WTC11 (cell line): ENCODE measurements around the gene NKD1. TPM values are rescaled to one million over a fixed set of nuclear protein-coding genes. Genes with fewer than 3 reads are reported as not detected.

Experiments
- ATAC-seq: fragments of 200-7000 bp; cut with Tn5 transposase; 2 replicates; pipeline ENCODE4 v1.10.0; 2021; ENCODE audit warnings: mild to moderate bottlenecking, moderate library complexity
- CTCF ChIA-PET: fragments of 300-600 bp; sonication (Branson Sonifier 250); formaldehyde crosslinking; loops from one replicate; lab custom pipeline; 2021; ENCODE audit warnings: antibody characterized with exemption; lab: Charles Lee
- POLR2A ChIA-PET: fragments of 350-600 bp; sonication (Branson Sonifier 250); formaldehyde crosslinking; loops from one replicate; lab custom pipeline; 2021; ENCODE audit warnings: antibody characterized with exemption; lab: Charles Lee
- DNase-seq: peaks from one replicate; pipeline ENCODE4 v3.0.0; 2021; ENCODE audit warnings: low spot score
- H3K27ac Mint-ChIP-seq: 2 replicates; pipeline ENCODE4 v1.8.0; 2021; ENCODE audit warnings: mixed read lengths
- H3K27me3 Mint-ChIP-seq: 2 replicates; pipeline ENCODE4 v1.8.0; 2021; ENCODE audit warnings: low read depth, mild to moderate bottlenecking, moderate library complexity, mixed read lengths
- H3K36me3 Mint-ChIP-seq: 2 replicates; pipeline ENCODE4 v1.8.0; 2021; ENCODE audit warnings: mixed read lengths
- H3K4me1 Mint-ChIP-seq: 2 replicates; pipeline ENCODE4 v1.8.0; 2022; ENCODE audit warnings: mixed read lengths
- H3K4me3 Mint-ChIP-seq: 2 replicates; pipeline ENCODE4 v1.8.0; 2021; ENCODE audit warnings: mild to moderate bottlenecking, moderate library complexity, mixed read lengths
- H3K9me3 Mint-ChIP-seq: 2 replicates; pipeline ENCODE4 v1.8.0; 2021; ENCODE audit warnings: mixed read lengths
- CREB1 ChIP-seq: sonication (generic); formaldehyde crosslinking; IDR thresholded peaks from 2 replicates; pipeline ENCODE4 v1.8.0; 2023; ENCODE audit warnings: mild to moderate bottlenecking, missing genetic modification reagents
- ELF4 ChIP-seq: sonication (generic); formaldehyde crosslinking; IDR thresholded peaks from 2 replicates; pipeline ENCODE4 v1.8.1; 2022; ENCODE audit warnings: low read depth, mild to moderate bottlenecking, moderate library complexity, missing genetic modification reagents
- GABPB1 ChIP-seq: sonication (generic); formaldehyde crosslinking; IDR thresholded peaks from 2 replicates; pipeline ENCODE4 v1.8.1; 2023; ENCODE audit warnings: mild to moderate bottlenecking, missing genetic modification reagents
- NFE2L1 ChIP-seq: sonication (generic); formaldehyde crosslinking; IDR thresholded peaks from 2 replicates; pipeline ENCODE4 v1.8.1; 2023; ENCODE audit warnings: missing genetic modification reagents
- RELA ChIP-seq: sonication (generic); formaldehyde crosslinking; IDR thresholded peaks from 2 replicates; pipeline ENCODE4 v1.8.1; 2022; ENCODE audit warnings: missing genetic modification reagents, mild to moderate bottlenecking, borderline replicate concordance
- SOX15 ChIP-seq: fragments of 250-450 bp; sonication (Bioruptor Pico); IDR thresholded peaks from 2 replicates; pipeline ENCODE4 v1.9.0; 2021; ENCODE audit warnings: mild to moderate bottlenecking
- TEAD1 ChIP-seq: sonication (generic); formaldehyde crosslinking; IDR thresholded peaks from 2 replicates; pipeline ENCODE4 v1.8.0; 2022; ENCODE audit warnings: mild to moderate bottlenecking, missing genetic modification reagents
- TEAD4 ChIP-seq: sonication (generic); formaldehyde crosslinking; IDR thresholded peaks from 2 replicates; pipeline ENCODE4 v1.8.0; 2022; ENCODE audit warnings: mild to moderate bottlenecking, missing genetic modification reagents
- ZNF263 ChIP-seq: sonication (generic); formaldehyde crosslinking; IDR thresholded peaks from 2 replicates; pipeline ENCODE4 v1.8.1; 2022; ENCODE audit warnings: low read depth, mild to moderate bottlenecking, moderate library complexity, missing genetic modification reagents
- ZNF671 ChIP-seq: fragments of 250-450 bp; sonication (Bioruptor Pico); IDR thresholded peaks from 2 replicates; pipeline ENCODE4 v1.8.0; 2021; ENCODE audit warnings: mild to moderate bottlenecking
- total RNA-seq: library from RNA; stranded (reverse); gene quantifications from 3 replicates; pipeline ENCODE4 v1.2.3, GENCODE V29; 2021
- TF ChIP-seq, protein P1 (sequence below): sonication (generic); formaldehyde crosslinking; IDR thresholded peaks from 2 replicates; pipeline ENCODE4 v1.8.1; 2023; ENCODE audit warnings: mild to moderate bottlenecking, missing genetic modification reagents, borderline replicate concordance
- TF ChIP-seq, protein P2 (sequence below): fragments of 250-450 bp; sonication (Bioruptor Pico); IDR thresholded peaks from 2 replicates; pipeline ENCODE4 v1.9.0; 2021; ENCODE audit warnings: mild to moderate bottlenecking, borderline replicate concordance
- TF ChIP-seq, protein P3 (sequence below): sonication (generic); formaldehyde crosslinking; IDR thresholded peaks from 2 replicates; pipeline ENCODE4 v1.8.1; 2022; ENCODE audit warnings: low read depth, missing genetic modification reagents, borderline replicate concordance
- TF ChIP-seq, protein P4 (sequence below): fragments of 250-450 bp; sonication (Bioruptor Pico); conservative IDR thresholded peaks from 2 replicates; pipeline ENCODE4 v1.9.0; 2021; ENCODE audit warnings: mild to moderate bottlenecking
- TF ChIP-seq, protein P5 (sequence below): fragments of 250-450 bp; sonication (Bioruptor Pico); IDR thresholded peaks from 2 replicates; pipeline ENCODE4 v1.9.0; 2021; ENCODE audit warnings: moderate library complexity, mild to moderate bottlenecking, inconsistent platforms, borderline replicate concordance
- TF ChIP-seq, protein P6 (sequence below): sonication (generic); formaldehyde crosslinking; IDR thresholded peaks from 2 replicates; pipeline ENCODE4 v1.8.1; 2022; ENCODE audit warnings: mild to moderate bottlenecking, missing genetic modification reagents, moderate library complexity, borderline replicate concordance
- TF ChIP-seq, protein P7 (sequence below): sonication (generic); formaldehyde crosslinking; IDR thresholded peaks from 2 replicates; pipeline ENCODE4 v1.8.0; 2022; ENCODE audit warnings: mild to moderate bottlenecking, missing genetic modification reagents
- TF ChIP-seq, protein P8 (sequence below): sonication (generic); formaldehyde crosslinking; IDR thresholded peaks from 2 replicates; pipeline ENCODE4 v1.8.1; 2023; ENCODE audit warnings: mild to moderate bottlenecking, missing genetic modification reagents, moderate library complexity
- TF ChIP-seq, protein P9 (sequence below): sonication (generic); formaldehyde crosslinking; IDR thresholded peaks from 2 replicates; pipeline ENCODE4 v1.8.0; 2022; ENCODE audit warnings: mild to moderate bottlenecking, missing genetic modification reagents

NKD1 gene
- total RNA-seq, 1 experiment from 2014 or later = 6.0 TPM

DNA sequence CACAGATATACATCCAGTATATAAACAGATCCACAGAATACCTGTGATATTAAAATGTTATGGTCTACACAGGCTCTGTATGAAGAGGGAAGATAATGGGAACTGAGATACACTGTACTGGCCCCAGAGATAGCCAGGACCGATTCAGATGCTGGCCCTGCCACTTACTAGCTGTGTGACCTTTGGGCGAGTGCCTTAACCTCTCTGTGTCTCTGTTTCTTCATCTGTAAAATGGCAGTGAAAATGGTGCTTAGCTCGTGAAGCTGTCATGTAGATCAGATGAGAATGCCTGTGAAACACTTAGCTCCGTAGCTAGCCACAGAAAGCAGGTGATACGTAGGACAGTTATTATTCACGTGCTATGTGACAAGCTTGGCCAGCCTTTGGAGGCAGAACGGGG lies 22.2 kb downstream of the NKD1 start:
- no peak for DNase-seq

More for the DNA sequence above, 22.2 kb downstream of the NKD1 start:
- Mint-ChIP-seq H3K4me3 (no peak overlapping the region), H3K4me1 (peaks cover 23% of the 10 kb centered on the region), H3K36me3 (no peaks in the 10 kb centered on the region)
- no peak for ATAC-seq
- ChIA-PET CTCF (interaction anchor here (0.6 to 1.3 kb wide), 2 partner anchors 23 to 95 kb away, joined by 3 to 4 read pairs; no protein-coding TSS in a partner anchor), POLR2A (no interaction called here)
- TF ChIP-seq ZNF263 (CRISPR knock-in tag) = no peak
- no peak for TF ChIP-seq ZNF671 (CRISPR knock-in tag)
- TF ChIP-seq GABPB1 (CRISPR knock-in tag) = no peak
- no peak for TF ChIP-seq CREB1
- TF ChIP-seq NFE2L1 (CRISPR knock-in tag) = no peak
- no peak for TF ChIP-seq SOX15 (CRISPR knock-in tag)
- TF ChIP-seq, protein P1, sequence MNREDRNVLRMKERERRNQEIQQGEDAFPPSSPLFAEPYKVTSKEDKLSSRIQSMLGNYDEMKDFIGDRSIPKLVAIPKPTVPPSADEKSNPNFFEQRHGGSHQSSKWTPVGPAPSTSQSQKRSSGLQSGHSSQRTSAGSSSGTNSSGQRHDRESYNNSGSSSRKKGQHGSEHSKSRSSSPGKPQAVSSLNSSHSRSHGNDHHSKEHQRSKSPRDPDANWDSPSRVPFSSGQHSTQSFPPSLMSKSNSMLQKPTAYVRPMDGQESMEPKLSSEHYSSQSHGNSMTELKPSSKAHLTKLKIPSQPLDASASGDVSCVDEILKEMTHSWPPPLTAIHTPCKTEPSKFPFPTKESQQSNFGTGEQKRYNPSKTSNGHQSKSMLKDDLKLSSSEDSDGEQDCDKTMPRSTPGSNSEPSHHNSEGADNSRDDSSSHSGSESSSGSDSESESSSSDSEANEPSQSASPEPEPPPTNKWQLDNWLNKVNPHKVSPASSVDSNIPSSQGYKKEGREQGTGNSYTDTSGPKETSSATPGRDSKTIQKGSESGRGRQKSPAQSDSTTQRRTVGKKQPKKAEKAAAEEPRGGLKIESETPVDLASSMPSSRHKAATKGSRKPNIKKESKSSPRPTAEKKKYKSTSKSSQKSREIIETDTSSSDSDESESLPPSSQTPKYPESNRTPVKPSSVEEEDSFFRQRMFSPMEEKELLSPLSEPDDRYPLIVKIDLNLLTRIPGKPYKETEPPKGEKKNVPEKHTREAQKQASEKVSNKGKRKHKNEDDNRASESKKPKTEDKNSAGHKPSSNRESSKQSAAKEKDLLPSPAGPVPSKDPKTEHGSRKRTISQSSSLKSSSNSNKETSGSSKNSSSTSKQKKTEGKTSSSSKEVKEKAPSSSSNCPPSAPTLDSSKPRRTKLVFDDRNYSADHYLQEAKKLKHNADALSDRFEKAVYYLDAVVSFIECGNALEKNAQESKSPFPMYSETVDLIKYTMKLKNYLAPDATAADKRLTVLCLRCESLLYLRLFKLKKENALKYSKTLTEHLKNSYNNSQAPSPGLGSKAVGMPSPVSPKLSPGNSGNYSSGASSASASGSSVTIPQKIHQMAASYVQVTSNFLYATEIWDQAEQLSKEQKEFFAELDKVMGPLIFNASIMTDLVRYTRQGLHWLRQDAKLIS (CRISPR knock-in tag) = no peak
- no peak for TF ChIP-seq RELA (CRISPR knock-in tag)
- TF ChIP-seq, protein P2, sequence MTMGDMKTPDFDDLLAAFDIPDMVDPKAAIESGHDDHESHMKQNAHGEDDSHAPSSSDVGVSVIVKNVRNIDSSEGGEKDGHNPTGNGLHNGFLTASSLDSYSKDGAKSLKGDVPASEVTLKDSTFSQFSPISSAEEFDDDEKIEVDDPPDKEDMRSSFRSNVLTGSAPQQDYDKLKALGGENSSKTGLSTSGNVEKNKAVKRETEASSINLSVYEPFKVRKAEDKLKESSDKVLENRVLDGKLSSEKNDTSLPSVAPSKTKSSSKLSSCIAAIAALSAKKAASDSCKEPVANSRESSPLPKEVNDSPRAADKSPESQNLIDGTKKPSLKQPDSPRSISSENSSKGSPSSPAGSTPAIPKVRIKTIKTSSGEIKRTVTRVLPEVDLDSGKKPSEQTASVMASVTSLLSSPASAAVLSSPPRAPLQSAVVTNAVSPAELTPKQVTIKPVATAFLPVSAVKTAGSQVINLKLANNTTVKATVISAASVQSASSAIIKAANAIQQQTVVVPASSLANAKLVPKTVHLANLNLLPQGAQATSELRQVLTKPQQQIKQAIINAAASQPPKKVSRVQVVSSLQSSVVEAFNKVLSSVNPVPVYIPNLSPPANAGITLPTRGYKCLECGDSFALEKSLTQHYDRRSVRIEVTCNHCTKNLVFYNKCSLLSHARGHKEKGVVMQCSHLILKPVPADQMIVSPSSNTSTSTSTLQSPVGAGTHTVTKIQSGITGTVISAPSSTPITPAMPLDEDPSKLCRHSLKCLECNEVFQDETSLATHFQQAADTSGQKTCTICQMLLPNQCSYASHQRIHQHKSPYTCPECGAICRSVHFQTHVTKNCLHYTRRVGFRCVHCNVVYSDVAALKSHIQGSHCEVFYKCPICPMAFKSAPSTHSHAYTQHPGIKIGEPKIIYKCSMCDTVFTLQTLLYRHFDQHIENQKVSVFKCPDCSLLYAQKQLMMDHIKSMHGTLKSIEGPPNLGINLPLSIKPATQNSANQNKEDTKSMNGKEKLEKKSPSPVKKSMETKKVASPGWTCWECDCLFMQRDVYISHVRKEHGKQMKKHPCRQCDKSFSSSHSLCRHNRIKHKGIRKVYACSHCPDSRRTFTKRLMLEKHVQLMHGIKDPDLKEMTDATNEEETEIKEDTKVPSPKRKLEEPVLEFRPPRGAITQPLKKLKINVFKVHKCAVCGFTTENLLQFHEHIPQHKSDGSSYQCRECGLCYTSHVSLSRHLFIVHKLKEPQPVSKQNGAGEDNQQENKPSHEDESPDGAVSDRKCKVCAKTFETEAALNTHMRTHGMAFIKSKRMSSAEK (CRISPR knock-in tag) = no peak
- TF ChIP-seq, protein P3, sequence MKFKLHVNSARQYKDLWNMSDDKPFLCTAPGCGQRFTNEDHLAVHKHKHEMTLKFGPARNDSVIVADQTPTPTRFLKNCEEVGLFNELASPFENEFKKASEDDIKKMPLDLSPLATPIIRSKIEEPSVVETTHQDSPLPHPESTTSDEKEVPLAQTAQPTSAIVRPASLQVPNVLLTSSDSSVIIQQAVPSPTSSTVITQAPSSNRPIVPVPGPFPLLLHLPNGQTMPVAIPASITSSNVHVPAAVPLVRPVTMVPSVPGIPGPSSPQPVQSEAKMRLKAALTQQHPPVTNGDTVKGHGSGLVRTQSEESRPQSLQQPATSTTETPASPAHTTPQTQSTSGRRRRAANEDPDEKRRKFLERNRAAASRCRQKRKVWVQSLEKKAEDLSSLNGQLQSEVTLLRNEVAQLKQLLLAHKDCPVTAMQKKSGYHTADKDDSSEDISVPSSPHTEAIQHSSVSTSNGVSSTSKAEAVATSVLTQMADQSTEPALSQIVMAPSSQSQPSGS = no peak
- TF ChIP-seq, protein P4, sequence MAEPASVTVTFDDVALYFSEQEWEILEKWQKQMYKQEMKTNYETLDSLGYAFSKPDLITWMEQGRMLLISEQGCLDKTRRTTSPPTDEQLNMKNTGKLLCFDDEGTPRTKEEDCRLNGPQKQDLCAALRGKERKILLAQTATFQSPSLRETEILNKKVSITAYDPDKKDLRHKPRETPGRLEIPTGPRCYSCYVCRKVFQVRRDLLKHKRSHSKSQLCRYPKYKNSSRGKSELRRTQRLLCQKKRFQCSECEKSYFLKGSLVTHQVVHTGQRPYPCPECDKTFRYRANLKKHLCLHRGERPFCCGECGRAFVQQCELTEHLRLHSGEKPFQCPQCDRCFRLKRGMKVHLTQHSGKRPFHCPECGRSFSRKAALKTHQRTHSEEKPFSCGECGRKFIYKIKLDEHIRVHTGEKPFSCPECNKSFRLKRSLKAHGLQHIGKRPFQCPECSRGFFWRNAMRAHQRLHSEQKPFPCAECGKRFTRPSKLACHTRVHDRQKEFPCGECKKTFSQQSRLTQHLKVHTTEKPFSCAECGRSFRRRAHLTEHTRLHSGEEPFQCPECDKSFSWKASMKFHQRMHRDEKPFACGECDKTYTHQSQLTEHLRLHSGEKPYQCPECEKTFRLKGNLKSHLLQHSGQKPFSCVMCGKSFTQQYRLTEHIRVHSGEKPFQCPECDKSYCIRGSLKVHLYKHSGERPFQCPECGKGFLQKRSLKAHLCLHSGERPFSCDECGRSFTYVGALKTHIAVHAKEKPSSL = no peak
- TF ChIP-seq, protein P5, sequence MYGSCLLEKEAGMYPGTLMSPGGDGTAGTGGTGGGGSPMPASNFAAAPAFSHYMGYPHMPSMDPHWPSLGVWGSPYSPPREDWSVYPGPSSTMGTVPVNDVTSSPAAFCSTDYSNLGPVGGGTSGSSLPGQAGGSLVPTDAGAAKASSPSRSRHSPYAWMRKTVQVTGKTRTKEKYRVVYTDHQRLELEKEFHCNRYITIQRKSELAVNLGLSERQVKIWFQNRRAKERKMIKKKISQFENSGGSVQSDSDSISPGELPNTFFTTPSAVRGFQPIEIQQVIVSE = no peak
- TF ChIP-seq, protein P6, sequence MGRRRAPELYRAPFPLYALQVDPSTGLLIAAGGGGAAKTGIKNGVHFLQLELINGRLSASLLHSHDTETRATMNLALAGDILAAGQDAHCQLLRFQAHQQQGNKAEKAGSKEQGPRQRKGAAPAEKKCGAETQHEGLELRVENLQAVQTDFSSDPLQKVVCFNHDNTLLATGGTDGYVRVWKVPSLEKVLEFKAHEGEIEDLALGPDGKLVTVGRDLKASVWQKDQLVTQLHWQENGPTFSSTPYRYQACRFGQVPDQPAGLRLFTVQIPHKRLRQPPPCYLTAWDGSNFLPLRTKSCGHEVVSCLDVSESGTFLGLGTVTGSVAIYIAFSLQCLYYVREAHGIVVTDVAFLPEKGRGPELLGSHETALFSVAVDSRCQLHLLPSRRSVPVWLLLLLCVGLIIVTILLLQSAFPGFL = no peak
- TF ChIP-seq TEAD4 (CRISPR knock-in tag) = no peak
- TF ChIP-seq, protein P7, sequence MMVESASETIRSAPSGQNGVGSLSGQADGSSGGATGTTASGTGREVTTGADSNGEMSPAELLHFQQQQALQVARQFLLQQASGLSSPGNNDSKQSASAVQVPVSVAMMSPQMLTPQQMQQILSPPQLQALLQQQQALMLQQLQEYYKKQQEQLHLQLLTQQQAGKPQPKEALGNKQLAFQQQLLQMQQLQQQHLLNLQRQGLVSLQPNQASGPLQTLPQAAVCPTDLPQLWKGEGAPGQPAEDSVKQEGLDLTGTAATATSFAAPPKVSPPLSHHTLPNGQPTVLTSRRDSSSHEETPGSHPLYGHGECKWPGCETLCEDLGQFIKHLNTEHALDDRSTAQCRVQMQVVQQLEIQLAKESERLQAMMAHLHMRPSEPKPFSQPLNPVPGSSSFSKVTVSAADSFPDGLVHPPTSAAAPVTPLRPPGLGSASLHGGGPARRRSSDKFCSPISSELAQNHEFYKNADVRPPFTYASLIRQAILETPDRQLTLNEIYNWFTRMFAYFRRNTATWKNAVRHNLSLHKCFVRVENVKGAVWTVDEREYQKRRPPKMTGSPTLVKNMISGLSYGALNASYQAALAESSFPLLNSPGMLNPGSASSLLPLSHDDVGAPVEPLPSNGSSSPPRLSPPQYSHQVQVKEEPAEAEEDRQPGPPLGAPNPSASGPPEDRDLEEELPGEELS (CRISPR knock-in tag) = no peak
- TF ChIP-seq TEAD1 (CRISPR knock-in tag) = no peak
- TF ChIP-seq ELF4 (CRISPR knock-in tag) = no peak
- TF ChIP-seq, protein P8, sequence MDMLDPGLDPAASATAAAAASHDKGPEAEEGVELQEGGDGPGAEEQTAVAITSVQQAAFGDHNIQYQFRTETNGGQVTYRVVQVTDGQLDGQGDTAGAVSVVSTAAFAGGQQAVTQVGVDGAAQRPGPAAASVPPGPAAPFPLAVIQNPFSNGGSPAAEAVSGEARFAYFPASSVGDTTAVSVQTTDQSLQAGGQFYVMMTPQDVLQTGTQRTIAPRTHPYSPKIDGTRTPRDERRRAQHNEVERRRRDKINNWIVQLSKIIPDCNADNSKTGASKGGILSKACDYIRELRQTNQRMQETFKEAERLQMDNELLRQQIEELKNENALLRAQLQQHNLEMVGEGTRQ (CRISPR knock-in tag) = no peak
- TF ChIP-seq, protein P9, sequence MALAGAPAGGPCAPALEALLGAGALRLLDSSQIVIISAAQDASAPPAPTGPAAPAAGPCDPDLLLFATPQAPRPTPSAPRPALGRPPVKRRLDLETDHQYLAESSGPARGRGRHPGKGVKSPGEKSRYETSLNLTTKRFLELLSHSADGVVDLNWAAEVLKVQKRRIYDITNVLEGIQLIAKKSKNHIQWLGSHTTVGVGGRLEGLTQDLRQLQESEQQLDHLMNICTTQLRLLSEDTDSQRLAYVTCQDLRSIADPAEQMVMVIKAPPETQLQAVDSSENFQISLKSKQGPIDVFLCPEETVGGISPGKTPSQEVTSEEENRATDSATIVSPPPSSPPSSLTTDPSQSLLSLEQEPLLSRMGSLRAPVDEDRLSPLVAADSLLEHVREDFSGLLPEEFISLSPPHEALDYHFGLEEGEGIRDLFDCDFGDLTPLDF (CRISPR knock-in tag) = no peak
- TF ChIP-seq, all 79 proteins: peak for 0
- Mint-ChIP-seq H3K9me3 (no peaks in the 10 kb centered on the region), H3K27ac (no peak overlapping the region), H3K27me3 (no peaks in the 10 kb centered on the region)
